OCI-LY1 (cell line): ENCODE measurements around the gene GALNT2.

Experiments used
- CTCF ChIP-seq: fragments of 200-600 bp; sonication (generic), shearing (Covaris generic); IDR thresholded peaks from 2 replicates; pipeline ENCODE4 v1.5.1; 2017; ENCODE audit warnings: mild to moderate bottlenecking, antibody characterized with exemption, low read length, moderate library complexity, mixed read lengths
- EZH2 ChIP-seq: fragments of 200-600 bp; sonication (generic), shearing (Covaris generic); IDR thresholded peaks from 2 replicates; pipeline ENCODE4 v1.8.0; 2017; ENCODE audit warnings: borderline replicate concordance, mixed run types, mild to moderate bottlenecking, antibody characterized with exemption, low read length, moderate library complexity, mixed read lengths

DNA sequence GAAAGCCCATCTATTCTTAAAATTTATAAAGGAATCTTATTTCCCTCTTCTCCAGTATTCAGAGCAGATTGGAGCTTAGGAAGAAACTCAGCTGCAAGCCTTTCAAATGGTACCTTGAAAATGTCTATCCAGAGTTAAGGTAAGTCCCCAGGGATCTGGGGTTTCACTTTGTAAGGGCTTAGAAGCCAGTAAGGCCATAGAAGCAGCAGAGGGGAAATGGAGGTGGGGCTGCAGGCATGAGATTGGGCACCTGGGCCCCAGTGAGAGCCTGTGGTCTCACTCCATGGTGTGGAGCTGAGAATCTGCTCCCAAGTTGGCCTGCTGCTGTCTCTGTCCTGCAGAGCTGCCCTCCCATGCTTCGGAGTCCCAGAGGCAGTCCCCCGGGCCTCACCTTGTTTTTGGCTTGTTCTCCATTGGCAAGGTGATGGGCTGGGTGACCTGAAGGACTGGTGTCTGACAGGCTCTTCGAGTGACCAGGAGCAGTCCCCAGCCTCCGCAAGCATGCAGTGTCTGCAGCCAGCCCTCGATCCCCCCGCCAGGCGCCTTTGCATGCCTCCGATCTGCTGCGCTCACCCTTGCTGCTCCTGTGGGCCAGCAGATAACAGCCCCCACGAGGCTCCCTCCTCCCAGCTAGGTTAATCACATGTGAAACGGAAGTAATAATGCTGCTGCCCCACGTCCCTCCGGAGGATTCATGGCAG lies 196.0 kb downstream of the GALNT2 start:
- TF ChIP-seq CTCF (no peak), EZH2 (no peak)
